Stomach smooth muscle (tissue), 2 donors: ENCODE results near the gene CTPS1.

Experiments
- H3K27ac ChIP-seq: one replicate; pipeline ENCODE4 v1.7.0; 2013; ENCODE audit warnings: mild to moderate bottlenecking, low read length, inconsistent platforms
- H3K27me3 ChIP-seq, 2 donors: one replicate each; pipeline ENCODE4 v1.7.0; 2013; ENCODE audit warnings: low read length in 2 of 2; ENCODE audit not compliant: insufficient read depth in 2 of 2, control insufficient read depth in 1 of 2
- H3K36me3 ChIP-seq, 2 donors: one replicate each; pipeline ENCODE4 v1.7.0; 2013; ENCODE audit warnings: low read length in 2 of 2; ENCODE audit not compliant: control insufficient read depth in 2 of 2, insufficient read depth in 2 of 2
- H3K4me1 ChIP-seq: one replicate; pipeline ENCODE4 v1.7.0; 2013; ENCODE audit warnings: low read length; ENCODE audit not compliant: control insufficient read depth, insufficient read depth
- H3K4me3 ChIP-seq, 2 donors: one replicate each; pipeline ENCODE4 v1.7.0; 2013; ENCODE audit warnings: low read length in 2 of 2
- H3K9ac ChIP-seq, 2 donors: one replicate each; pipeline ENCODE4 v1.7.0; 2013; ENCODE audit warnings: low read length in 2 of 2, mild to moderate bottlenecking in 1 of 2
- H3K9me3 ChIP-seq, 2 donors: one replicate each; pipeline ENCODE4 v1.7.0; 2013; ENCODE audit warnings: low read length in 2 of 2; ENCODE audit not compliant: control insufficient read depth in 2 of 2
- donor health status: healthy.
- donor health status: Pancreatic carcinoma.

Gene CTPS1

GRCh38 chr1:41013796-41014195 lies 34.3 kb downstream of the CTPS1 start:
- H3K27ac ChIP-seq: no peak overlapping the region
- H3K4me3 ChIP-seq: no peak overlapping the region
- H3K36me3 ChIP-seq: peaks cover 18 to 28% of the 10 kb centered on the region in 2 donors
- peaks cover 3% of the 10 kb centered on the region for H3K4me1 ChIP-seq
- no peak overlapping the region for H3K9ac ChIP-seq
- H3K27me3 ChIP-seq: no peaks in the 10 kb centered on the region
- H3K9me3 ChIP-seq: no peaks in the 10 kb centered on the region

DNA sequence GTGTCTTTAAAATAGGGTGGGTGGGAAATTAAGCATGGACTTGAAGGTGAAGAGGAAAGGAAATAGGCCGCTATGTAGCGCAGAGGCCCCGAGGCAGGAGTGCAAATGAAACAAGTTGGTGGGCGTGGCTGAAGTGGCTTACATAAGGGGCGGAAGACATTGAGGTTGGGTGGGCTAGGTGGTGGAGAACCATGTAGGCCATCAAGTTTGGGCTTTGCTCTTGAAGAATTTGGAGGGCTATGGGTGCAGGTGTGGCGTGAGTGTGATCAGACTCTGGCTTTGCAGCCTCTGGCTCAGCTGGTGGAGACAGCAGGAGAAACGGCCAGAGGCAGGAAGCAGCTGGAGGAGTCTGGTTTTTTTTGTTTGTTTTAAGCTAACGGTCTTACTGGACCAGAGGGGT lies 35.4 kb downstream of the CTPS1 start:
- Histone ChIP-seq H3K27me3 (no peaks in the 10 kb centered on the region), H3K9ac (no peak overlapping the region), H3K36me3 (peaks cover 8 to 23% of the 10 kb centered on the region in 2 donors), H3K4me1 (peaks cover 3% of the 10 kb centered on the region), H3K27ac (no peak overlapping the region), H3K4me3 (no peak overlapping the region), H3K9me3 (no peaks in the 10 kb centered on the region)

DNA sequence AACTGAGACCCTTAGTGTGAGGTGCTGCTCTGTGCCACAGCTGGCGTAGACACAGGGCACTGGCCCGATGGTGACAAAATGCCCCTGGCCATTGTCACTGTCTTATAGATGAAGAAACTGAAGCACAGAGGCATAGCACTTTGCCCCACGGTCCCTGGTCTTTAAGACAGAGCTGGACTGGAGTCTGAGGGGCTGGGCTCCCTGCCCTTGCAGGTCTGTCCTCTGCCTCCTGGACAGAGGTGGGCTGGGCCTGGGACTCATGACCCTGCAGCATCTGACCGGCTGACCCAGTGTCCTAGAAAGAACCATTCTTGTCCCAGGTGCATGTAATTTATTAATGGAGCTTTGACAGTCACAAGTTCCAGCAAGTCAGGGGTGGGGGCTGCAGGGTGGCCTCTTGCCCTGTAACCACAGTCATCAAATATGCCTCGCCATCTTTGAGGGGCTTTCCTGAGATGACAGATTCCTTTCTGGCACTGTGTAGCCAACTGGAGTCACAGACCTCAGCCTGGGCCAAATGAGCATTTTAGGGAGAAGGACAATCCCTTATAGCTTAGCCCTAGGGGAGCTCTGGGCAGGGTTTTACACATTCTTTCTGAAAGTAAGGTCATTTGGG lies 35.9 kb downstream of the CTPS1 start:
- peaks cover 3% of the 10 kb centered on the region for H3K4me1 ChIP-seq
- peak overlapping the region; percentile 11 for H3K27ac ChIP-seq
- peaks cover 3 to 19% of the 10 kb centered on the region in 2 donors for H3K36me3 ChIP-seq

GRCh38 chr1:41015897-41016470 lies 36.5 kb downstream of the CTPS1 start:
- Histone ChIP-seq H3K4me3 (no peak overlapping the region), H3K27ac (peak overlapping the region; percentile 11), H3K9ac (no peak overlapping the region), H3K4me1 (peaks cover 3% of the 10 kb centered on the region), H3K9me3 (no peaks in the 10 kb centered on the region), H3K36me3 (peaks cover 3 to 16% of the 10 kb centered on the region in 2 donors), H3K27me3 (no peaks in the 10 kb centered on the region)

More for the DNA sequence above, 35.9 kb downstream of the CTPS1 start:
- Histone ChIP-seq H3K9ac (no peak overlapping the region), H3K27me3 (no peaks in the 10 kb centered on the region), H3K4me3 (no peak overlapping the region), H3K9me3 (no peaks in the 10 kb centered on the region)

GRCh38 chr1:41017141-41018017 lies 37.9 kb downstream of the CTPS1 start:
- Histone ChIP-seq H3K4me1 (peaks cover 6% of the 10 kb centered on the region), H3K27me3 (no peaks in the 10 kb centered on the region), H3K4me3 (no peak overlapping the region), H3K9me3 (no peaks in the 10 kb centered on the region), H3K9ac (no peak overlapping the region), H3K36me3 (peaks cover 0 to 4% of the 10 kb centered on the region in 2 donors), H3K27ac (no peak overlapping the region)

DNA sequence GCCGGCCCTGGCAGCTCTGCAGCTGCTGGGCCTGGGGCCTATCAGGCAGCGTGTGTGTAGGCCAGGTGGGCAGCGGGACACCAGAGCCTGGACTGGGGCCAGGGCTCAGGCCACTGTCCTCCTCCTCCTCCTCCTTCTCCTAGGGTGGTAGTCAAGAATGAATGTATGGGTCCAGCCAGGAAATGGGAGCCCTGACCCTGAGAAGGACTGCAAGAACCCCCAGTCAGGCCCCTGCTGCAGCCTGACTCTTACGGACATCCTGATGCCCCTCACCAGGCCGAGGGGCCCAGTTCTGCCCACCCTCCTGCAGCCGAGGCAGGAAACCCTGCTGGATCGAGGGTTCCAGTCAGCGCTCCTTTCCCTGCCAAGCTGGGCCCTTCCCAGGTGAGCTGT lies 38.5 kb downstream of the CTPS1 start:
- Histone ChIP-seq H3K36me3 (peaks cover 0 to 3% of the 10 kb centered on the region in 2 donors), H3K9ac (no peak overlapping the region), H3K27ac (no peak overlapping the region), H3K27me3 (no peaks in the 10 kb centered on the region), H3K4me1 (peaks cover 6% of the 10 kb centered on the region), H3K9me3 (no peaks in the 10 kb centered on the region), H3K4me3 (no peak overlapping the region)

GRCh38 chr1:41019353-41019745 lies 39.9 kb downstream of the CTPS1 start:
- Histone ChIP-seq H3K4me1 (peaks cover 6% of the 10 kb centered on the region), H3K4me3 (no peak overlapping the region), H3K27ac (no peak overlapping the region), H3K9ac (no peak overlapping the region), H3K36me3 (peaks cover 0 to 8% of the 10 kb centered on the region in 2 donors), H3K9me3 (no peaks in the 10 kb centered on the region), H3K27me3 (no peaks in the 10 kb centered on the region)

DNA sequence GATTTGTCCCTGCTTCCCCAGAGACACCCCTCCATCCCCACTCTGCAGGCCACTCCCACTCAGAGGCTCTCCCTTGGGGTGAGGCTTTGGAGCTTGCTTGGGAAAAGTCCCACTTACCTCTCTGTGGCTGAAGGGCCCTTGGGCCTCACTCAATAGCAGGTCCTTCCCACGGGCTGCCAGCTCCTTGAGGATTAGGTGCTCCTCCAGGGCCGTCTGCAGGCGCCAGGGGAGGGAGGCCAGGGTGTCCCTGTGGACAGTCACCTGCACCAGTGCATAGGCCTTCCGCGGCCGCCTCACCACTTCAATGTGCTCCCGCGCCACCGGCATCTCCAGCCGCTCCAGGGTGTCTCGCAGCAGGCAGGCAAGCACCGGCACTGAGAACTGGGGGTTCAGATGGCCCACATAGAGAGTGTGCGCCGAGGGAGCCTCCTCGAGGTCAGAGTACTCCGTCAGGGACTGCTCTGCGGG lies 40.6 kb downstream of the CTPS1 start:
- Histone ChIP-seq H3K27ac (no peak overlapping the region), H3K36me3 (peaks cover 0 to 8% of the 10 kb centered on the region in 2 donors), H3K4me3 (no peak overlapping the region), H3K4me1 (peaks cover 6% of the 10 kb centered on the region), H3K9me3 (no peaks in the 10 kb centered on the region), H3K9ac (no peak overlapping the region), H3K27me3 (no peaks in the 10 kb centered on the region)

DNA sequence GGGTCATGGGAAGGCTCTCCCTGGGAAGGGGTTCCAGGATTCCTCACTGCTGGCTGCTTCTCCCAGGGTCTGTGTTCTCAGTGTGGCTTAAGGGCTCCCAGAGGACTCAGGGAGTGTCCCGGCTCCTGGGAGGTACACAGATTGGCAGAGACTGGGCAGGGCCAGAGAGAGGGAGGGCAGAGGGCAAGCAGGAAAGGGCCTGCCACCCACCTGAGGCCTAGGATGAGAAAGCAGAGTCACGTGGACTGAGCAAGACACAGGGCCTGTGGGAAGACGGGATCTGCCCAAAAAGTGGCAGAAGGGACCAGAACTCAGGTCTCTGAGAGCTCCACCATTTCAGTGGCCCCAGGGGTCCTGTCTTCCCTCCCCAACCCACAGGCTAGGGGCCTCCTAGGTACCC lies 41.2 kb downstream of the CTPS1 start:
- peaks cover 4% of the 10 kb centered on the region for H3K4me1 ChIP-seq
- no peak overlapping the region for H3K9ac ChIP-seq
- no peaks in the 10 kb centered on the region for H3K27me3 ChIP-seq
- H3K36me3 ChIP-seq: peaks cover 0 to 8% of the 10 kb centered on the region in 2 donors
- no peaks in the 10 kb centered on the region for H3K9me3 ChIP-seq
- no peak overlapping the region for H3K4me3 ChIP-seq
- no peak overlapping the region for H3K27ac ChIP-seq

DNA sequence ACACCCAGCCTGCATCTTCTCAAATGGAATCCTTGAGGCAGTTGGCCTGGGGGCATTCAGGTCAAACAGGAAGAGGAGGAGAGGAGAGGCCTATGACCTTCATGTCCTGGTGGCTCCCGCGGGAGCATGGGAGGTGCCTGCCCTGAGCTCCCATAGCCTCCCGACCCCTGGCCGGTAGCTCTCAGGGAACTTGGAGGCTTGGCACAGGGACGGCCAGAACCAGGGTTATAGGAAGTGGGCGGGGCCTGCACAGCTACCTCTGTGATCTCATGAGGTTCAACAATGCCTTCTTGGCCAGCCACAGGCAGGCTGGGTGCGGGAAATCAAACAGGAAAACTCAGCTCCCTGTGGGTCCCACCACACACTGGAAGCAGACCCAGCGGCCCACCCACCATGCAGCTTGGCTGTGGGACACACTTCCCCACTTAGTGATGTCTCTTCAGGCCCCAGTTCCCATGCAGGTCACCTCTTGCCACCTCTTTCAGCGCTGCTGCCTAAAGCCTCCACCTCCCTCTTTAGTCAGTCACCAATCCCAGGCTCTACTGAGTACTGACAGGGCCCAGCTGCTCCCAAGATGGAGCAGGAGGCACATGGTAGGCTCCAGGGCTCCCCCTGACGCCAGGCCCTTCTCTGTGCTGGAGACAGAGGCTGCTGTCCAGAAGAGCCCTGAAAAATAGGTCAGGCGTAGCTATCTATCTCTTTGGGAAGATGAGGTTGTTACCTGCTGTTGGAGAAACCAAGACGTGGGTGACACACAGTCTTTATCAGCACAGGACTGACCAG lies 42.2 kb downstream of the CTPS1 start, which contains the start of gene SLFNL1:
Gene SLFNL1, minus strand, starts transcription at position 200 of the 783 bp plus-strand sequence. CDS start 1,065 bp downstream, outside the sequence.
- Histone ChIP-seq H3K36me3 (peaks cover 6 to 11% of the 10 kb centered on the region in 2 donors), H3K27ac (no peak within 1 kb of the TSS), H3K4me3 (no peak within 1 kb of the TSS), H3K4me1 (peaks cover 4% of the 10 kb centered on the region), H3K9ac (no peak within 1 kb of the TSS), H3K27me3 (no peaks in the 10 kb centered on the region), H3K9me3 (no peaks in the 10 kb centered on the region)
